Measurements from ENCODE around the gene NTSR1. TPM values are rescaled to one million over a fixed set of nuclear protein-coding genes. Genes with fewer than 3 reads are reported as not detected.

Gene NTSR1
- total and polyA plus RNA-seq, 4 donors: 0.03 to 0.33 (median 0.08) TPM; not detected in 1

DNA sequence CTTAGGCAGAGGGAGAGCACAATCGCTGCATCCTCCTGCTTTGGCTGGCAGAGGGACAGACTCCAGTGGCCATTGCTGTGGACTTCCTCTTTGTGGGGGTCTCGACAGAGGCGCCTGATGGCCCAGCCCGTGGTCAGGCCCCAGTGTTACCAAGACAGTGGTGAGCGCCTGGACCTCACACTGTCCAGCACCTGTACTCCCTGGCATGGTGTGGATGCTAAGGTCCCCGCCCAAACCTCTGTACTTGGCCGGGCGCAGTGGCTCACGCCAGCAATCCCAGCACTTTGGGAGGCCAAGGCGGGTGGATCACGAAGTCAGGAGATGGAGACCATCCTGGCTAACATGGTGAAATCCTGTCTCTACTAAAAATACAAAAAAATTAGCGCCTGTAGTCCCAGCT lies 2.3 kb upstream of the NTSR1 start:
- 80% methylated on average over 12 of the region's 12 CpGs for WGBS
- DNase-seq (ENCODE audit: low spot score): no peak
- TF ChIP-seq YY1 (IDR thresholded peaks at IDR 0.05): no peak
- TF ChIP-seq, protein P1, sequence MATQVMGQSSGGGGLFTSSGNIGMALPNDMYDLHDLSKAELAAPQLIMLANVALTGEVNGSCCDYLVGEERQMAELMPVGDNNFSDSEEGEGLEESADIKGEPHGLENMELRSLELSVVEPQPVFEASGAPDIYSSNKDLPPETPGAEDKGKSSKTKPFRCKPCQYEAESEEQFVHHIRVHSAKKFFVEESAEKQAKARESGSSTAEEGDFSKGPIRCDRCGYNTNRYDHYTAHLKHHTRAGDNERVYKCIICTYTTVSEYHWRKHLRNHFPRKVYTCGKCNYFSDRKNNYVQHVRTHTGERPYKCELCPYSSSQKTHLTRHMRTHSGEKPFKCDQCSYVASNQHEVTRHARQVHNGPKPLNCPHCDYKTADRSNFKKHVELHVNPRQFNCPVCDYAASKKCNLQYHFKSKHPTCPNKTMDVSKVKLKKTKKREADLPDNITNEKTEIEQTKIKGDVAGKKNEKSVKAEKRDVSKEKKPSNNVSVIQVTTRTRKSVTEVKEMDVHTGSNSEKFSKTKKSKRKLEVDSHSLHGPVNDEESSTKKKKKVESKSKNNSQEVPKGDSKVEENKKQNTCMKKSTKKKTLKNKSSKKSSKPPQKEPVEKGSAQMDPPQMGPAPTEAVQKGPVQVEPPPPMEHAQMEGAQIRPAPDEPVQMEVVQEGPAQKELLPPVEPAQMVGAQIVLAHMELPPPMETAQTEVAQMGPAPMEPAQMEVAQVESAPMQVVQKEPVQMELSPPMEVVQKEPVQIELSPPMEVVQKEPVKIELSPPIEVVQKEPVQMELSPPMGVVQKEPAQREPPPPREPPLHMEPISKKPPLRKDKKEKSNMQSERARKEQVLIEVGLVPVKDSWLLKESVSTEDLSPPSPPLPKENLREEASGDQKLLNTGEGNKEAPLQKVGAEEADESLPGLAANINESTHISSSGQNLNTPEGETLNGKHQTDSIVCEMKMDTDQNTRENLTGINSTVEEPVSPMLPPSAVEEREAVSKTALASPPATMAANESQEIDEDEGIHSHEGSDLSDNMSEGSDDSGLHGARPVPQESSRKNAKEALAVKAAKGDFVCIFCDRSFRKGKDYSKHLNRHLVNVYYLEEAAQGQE (IDR thresholded peaks at IDR 0.05): no peak
- no peak for TF ChIP-seq HNF4G (IDR thresholded peaks at IDR 0.05)
- no peak for TF ChIP-seq TAF1 (conservative IDR thresholded peaks at IDR 0.05)
- no peak for TF ChIP-seq JUND (IDR thresholded peaks at IDR 0.05)
- no peak for TF ChIP-seq FOXA2 (IDR thresholded peaks at IDR 0.05)
- no peak for TF ChIP-seq SP1 (IDR thresholded peaks at IDR 0.05)
- no peak for TF ChIP-seq EGR1 (IDR thresholded peaks at IDR 0.05; ENCODE audit: low read depth in 2 of 2)
- TF ChIP-seq RXRA (IDR thresholded peaks at IDR 0.05): no peak
- TF ChIP-seq, protein P2, sequence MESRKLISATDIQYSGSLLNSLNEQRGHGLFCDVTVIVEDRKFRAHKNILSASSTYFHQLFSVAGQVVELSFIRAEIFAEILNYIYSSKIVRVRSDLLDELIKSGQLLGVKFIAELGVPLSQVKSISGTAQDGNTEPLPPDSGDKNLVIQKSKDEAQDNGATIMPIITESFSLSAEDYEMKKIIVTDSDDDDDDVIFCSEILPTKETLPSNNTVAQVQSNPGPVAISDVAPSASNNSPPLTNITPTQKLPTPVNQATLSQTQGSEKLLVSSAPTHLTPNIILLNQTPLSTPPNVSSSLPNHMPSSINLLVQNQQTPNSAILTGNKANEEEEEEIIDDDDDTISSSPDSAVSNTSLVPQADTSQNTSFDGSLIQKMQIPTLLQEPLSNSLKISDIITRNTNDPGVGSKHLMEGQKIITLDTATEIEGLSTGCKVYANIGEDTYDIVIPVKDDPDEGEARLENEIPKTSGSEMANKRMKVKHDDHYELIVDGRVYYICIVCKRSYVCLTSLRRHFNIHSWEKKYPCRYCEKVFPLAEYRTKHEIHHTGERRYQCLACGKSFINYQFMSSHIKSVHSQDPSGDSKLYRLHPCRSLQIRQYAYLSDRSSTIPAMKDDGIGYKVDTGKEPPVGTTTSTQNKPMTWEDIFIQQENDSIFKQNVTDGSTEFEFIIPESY (IDR thresholded peaks at IDR 0.05): no peak

DNA sequence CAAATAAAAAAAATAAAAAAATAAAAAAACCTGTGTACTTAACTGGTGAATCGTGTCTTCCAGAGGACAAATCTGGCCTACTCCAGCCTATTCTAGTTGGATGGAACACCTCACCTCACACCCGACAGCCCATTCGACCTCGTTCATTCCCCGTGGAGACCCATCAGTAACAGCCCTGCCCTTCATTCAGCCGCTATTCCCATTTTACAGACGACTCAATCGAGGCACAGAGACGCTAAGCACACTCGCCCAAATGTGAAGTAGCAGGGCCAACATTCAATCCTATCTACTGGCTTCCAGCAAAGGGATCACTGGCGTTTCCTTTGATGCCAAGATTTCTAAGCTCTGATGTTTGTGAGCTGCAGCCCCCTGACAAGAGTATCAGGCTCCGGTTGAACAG lies 1.8 kb upstream of the NTSR1 start:
- peaks cover 0 to 3% (median 1%) of the 10 kb centered on the region in 4 donors for H3K4me1 ChIP-seq (ENCODE audit: control insufficient read depth in 4 of 4, insufficient read depth in 4 of 4, low read length in 3 of 4)
- no peak overlapping the region for H3K4me3 ChIP-seq (ENCODE audit: low read depth in 1 of 3, low read length in 3 of 3)
- peaks cover 0 to 8% (median 4%) of the 10 kb centered on the region in 4 donors for H3K27me3 ChIP-seq (ENCODE audit: control insufficient read depth in 4 of 4, insufficient read depth in 4 of 4, low read length in 3 of 4)
- no peak overlapping the region for H3K9ac ChIP-seq (ENCODE audit: low read depth in 1 of 2, low read length in 2 of 2)
- no peak for TF ChIP-seq GABPA (IDR thresholded peaks at IDR 0.05 in 1 of 2, conservative IDR thresholded peaks at IDR 0.05 in 1 of 2)
- no peak for TF ChIP-seq YY1 (IDR thresholded peaks at IDR 0.05)
- TF ChIP-seq FOXA1 (IDR thresholded peaks at IDR 0.05): no peak
- TF ChIP-seq, protein P2 (IDR thresholded peaks at IDR 0.05): no peak
- TF ChIP-seq, protein P1 (IDR thresholded peaks at IDR 0.05): no peak
- TF ChIP-seq, protein P3, sequence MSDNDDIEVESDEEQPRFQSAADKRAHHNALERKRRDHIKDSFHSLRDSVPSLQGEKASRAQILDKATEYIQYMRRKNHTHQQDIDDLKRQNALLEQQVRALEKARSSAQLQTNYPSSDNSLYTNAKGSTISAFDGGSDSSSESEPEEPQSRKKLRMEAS (IDR thresholded peaks at IDR 0.05): no peak
- TF ChIP-seq TAF1 (conservative IDR thresholded peaks at IDR 0.05): no peak
- H3K27ac ChIP-seq (ENCODE audit: low read depth in 1 of 2, low read length in 2 of 2): no peak overlapping the region
- no peak for DNase-seq (ENCODE audit: low spot score)
- no peaks in the 10 kb centered on the region for H3K36me3 ChIP-seq (ENCODE audit: control insufficient read depth in 4 of 4, insufficient read depth in 3 of 4, low read depth in 1 of 4, low read length in 3 of 4)
- H3K9me3 ChIP-seq (ENCODE audit: control insufficient read depth in 4 of 4, low read length in 3 of 4): no peaks in the 10 kb centered on the region
- 73% methylated on average over 12 of the region's 12 CpGs for WGBS

More for the DNA sequence above, 2.3 kb upstream of the NTSR1 start:
- peaks cover 0 to 8% (median 4%) of the 10 kb centered on the region in 4 donors for H3K27me3 ChIP-seq (ENCODE audit: control insufficient read depth in 4 of 4, insufficient read depth in 4 of 4, low read length in 3 of 4)
- no peaks in the 10 kb centered on the region for H3K36me3 ChIP-seq (ENCODE audit: control insufficient read depth in 4 of 4, insufficient read depth in 3 of 4, low read depth in 1 of 4, low read length in 3 of 4)
- H3K27ac ChIP-seq (ENCODE audit: low read depth in 1 of 2, low read length in 2 of 2): no peak overlapping the region
- H3K9ac ChIP-seq (ENCODE audit: low read depth in 1 of 2, low read length in 2 of 2): no peak overlapping the region
- H3K9me3 ChIP-seq (ENCODE audit: control insufficient read depth in 4 of 4, low read length in 3 of 4): no peaks in the 10 kb centered on the region
- H3K4me3 ChIP-seq (ENCODE audit: low read depth in 1 of 3, low read length in 3 of 3): no peak overlapping the region
- H3K4me1 ChIP-seq (ENCODE audit: control insufficient read depth in 4 of 4, insufficient read depth in 4 of 4, low read length in 3 of 4): peaks cover 0 to 3% (median 1%) of the 10 kb centered on the region in 4 donors
